ENCODE data around the gene EDIL3.

GRCh38 chr5:84242286-84242685 is 142.4 kb downstream of the EDIL3 start:
- no peak for TF ChIP-seq CTCF (IDR thresholded peaks at IDR 0.05)
- TF ChIP-seq POLR2AphosphoS5 (IDR thresholded peaks at IDR 0.05), result no peak

Data from upper lobe of left lung (tissue), 4 donors.